Panc1 (cell line): ENCODE data around the gene SLX4IP. TPM values are rescaled to one million over a fixed set of nuclear protein-coding genes. Genes with fewer than 3 reads are reported as not detected.
A peak's percentile ranks its signal among the peaks of the same experiment; 100 is the strongest.

Experiments
- ATAC-seq: fragments of 200-7000 bp; cut with Tn5 transposase; 2 replicates; pipeline ENCODE4 v1.9.1; 2020; ENCODE audit warnings: mild to moderate bottlenecking, moderate library complexity
- BruUV-seq: library from RNA; stranded (reverse); fragments of 400-500 nt; replicated peaks from 2 replicates; lab custom pipeline; 2021; lab: Mats Ljungman, UMichigan
- CTCF ChIA-PET: fragments of 300-600 bp; sonication (Branson Sonifier 250); formaldehyde crosslinking; loops from one replicate; lab custom pipeline; 2022; ENCODE audit warnings: antibody characterized with exemption; lab: Charles Lee
- POLR2A ChIA-PET: fragments of 300-600 bp; sonication (Branson Sonifier 250); formaldehyde crosslinking; loops from one replicate; lab custom pipeline; 2022; ENCODE audit warnings: antibody characterized with exemption; lab: Charles Lee
- DNase-seq: peaks from one replicate; pipeline ENCODE4 v3.0.0-alpha.2; 2010; ENCODE audit warnings: low read depth, low spot score
- H3K27ac ChIP-seq: 2 replicates; pipeline ENCODE4 v1.5.1; 2011; ENCODE audit warnings: mild to moderate bottlenecking, low read length, inconsistent platforms
- H3K27me3 ChIP-seq: fragments of 200-500 bp; sonication (Bioruptor generic); 2 replicates; pipeline ENCODE4 v1.6.0; 2014; ENCODE audit warnings: low read length, inconsistent platforms; ENCODE audit not compliant: control insufficient read depth, insufficient read depth
- H3K36me3 ChIP-seq: fragments of 200-500 bp; sonication (Bioruptor generic); 2 replicates; pipeline ENCODE4 v1.5.1; 2014; ENCODE audit warnings: inconsistent platforms, mild to moderate bottlenecking, low read length, moderate library complexity; ENCODE audit not compliant: control insufficient read depth, insufficient read depth
- H3K4me1 ChIP-seq: 2 replicates; pipeline ENCODE4 v1.5.1; 2011; ENCODE audit warnings: inconsistent platforms, mild to moderate bottlenecking, low read length, moderate library complexity; ENCODE audit not compliant: control insufficient read depth, insufficient read depth
- H3K4me3 ChIP-seq, 2 experiments: 2 replicates each; pipeline ENCODE4 v1.5.1; 2011 to 2012; ENCODE audit warnings: low read depth in 2 of 2, low read length in 2 of 2, mild to moderate bottlenecking in 2 of 2, inconsistent platforms in 1 of 2, moderate library complexity in 1 of 2
- H3K9me3 ChIP-seq: fragments of 200-500 bp; sonication (Bioruptor generic); 2 replicates; pipeline ENCODE4 v1.5.1; 2014; ENCODE audit warnings: low read depth, mild to moderate bottlenecking, inconsistent platforms, low read length, moderate library complexity; ENCODE audit not compliant: control insufficient read depth, insufficient read depth
- POLR2AphosphoS5 ChIP-seq: IDR thresholded peaks from 2 replicates; pipeline ENCODE4 v1.6.1; 2012; ENCODE audit warnings: mild to moderate bottlenecking, low read depth, low read length, moderate library complexity
- SIN3A ChIP-seq: IDR thresholded peaks from 2 replicates; pipeline ENCODE4 v1.6.1; 2012; ENCODE audit warnings: low read depth, mild to moderate bottlenecking, low read length, moderate library complexity, borderline replicate concordance; ENCODE audit not compliant: insufficient read depth
- TCF7L2 ChIP-seq: IDR thresholded peaks from 2 replicates; pipeline ENCODE4 v1.6.1; 2011; ENCODE audit warnings: mild to moderate bottlenecking, low read depth, low read length, inconsistent platforms
- in situ Hi-C: cut with HindIII; loops from 2 replicates; pipeline ENCODE4 v1.10.0; 2016; ENCODE audit warnings: low sequenced_read_pairs, low pct_unique_long_range_greater_than_20kb
- intact Hi-C: fragments of 100-400 bp; cut with micrococcal nuclease; formaldehyde crosslinking; loops from one replicate; pipeline ENCODE4 v1.10.0; 2022; ENCODE audit not compliant: unreplicated experiment
- total RNA-seq: library from RNA; stranded (reverse); gene quantifications from one replicate; pipeline ENCODE4 v1.2.1, GENCODE V29; 2021; ENCODE audit not compliant: unreplicated experiment
- TF ChIP-seq, protein P1 (sequence below), 2 experiments: IDR thresholded peaks; 2 replicates each; pipeline ENCODE4 v1.6.1; 2011 to 2012; ENCODE audit warnings: low read depth in 2 of 2, control low read depth in 1 of 2, low read length in 1 of 2, mild to moderate bottlenecking in 1 of 2, moderate library complexity in 1 of 2; ENCODE audit not compliant: insufficient read depth in 1 of 2
- TF ChIP-seq, protein P2 (sequence below): fragments of 450-650 bp; IDR thresholded peaks from 2 replicates; pipeline ENCODE4 v1.5.1; 2017; ENCODE audit warnings: mild to moderate bottlenecking

The SLX4IP gene
- total RNA-seq, 1 experiment from 2014 or later, result 5.4 TPM

- Histone ChIP-seq H3K9me3 (no peaks in the 10 kb centered on the region), H3K36me3 (peaks cover 4% of the 10 kb centered on the region; the same call in 1 of the 2 replicates), H3K4me3 (peak within 1 kb of the TSS; percentile 82 to 90), H3K4me1 (peaks cover 13% of the 10 kb centered on the region), H3K27ac (peak within 1 kb of the TSS; percentile 82), H3K27me3 (no peaks in the 10 kb centered on the region)
- peak; percentile 85 for ATAC-seq
- CTCF ChIA-PET, result interaction anchor here (0.6 to 1.1 kb wide), 9 partner anchors 14 to 1057 kb away, joined by 3 to 7 read pairs (median 4); no protein-coding TSS in a partner anchor
- POLR2A ChIA-PET, result interaction anchor here (0.6 to 0.7 kb wide), 3 partner anchors 119 to 201 kb away, joined by 3 to 8 read pairs (median 4); no protein-coding TSS in a partner anchor
- TF ChIP-seq POLR2AphosphoS5, result no peak; the same call in 1 of the 2 replicates
- no peak for TF ChIP-seq TCF7L2
- TF ChIP-seq, protein P1, sequence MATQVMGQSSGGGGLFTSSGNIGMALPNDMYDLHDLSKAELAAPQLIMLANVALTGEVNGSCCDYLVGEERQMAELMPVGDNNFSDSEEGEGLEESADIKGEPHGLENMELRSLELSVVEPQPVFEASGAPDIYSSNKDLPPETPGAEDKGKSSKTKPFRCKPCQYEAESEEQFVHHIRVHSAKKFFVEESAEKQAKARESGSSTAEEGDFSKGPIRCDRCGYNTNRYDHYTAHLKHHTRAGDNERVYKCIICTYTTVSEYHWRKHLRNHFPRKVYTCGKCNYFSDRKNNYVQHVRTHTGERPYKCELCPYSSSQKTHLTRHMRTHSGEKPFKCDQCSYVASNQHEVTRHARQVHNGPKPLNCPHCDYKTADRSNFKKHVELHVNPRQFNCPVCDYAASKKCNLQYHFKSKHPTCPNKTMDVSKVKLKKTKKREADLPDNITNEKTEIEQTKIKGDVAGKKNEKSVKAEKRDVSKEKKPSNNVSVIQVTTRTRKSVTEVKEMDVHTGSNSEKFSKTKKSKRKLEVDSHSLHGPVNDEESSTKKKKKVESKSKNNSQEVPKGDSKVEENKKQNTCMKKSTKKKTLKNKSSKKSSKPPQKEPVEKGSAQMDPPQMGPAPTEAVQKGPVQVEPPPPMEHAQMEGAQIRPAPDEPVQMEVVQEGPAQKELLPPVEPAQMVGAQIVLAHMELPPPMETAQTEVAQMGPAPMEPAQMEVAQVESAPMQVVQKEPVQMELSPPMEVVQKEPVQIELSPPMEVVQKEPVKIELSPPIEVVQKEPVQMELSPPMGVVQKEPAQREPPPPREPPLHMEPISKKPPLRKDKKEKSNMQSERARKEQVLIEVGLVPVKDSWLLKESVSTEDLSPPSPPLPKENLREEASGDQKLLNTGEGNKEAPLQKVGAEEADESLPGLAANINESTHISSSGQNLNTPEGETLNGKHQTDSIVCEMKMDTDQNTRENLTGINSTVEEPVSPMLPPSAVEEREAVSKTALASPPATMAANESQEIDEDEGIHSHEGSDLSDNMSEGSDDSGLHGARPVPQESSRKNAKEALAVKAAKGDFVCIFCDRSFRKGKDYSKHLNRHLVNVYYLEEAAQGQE (IDR thresholded peaks at IDR 0.05; ENCODE audit: insufficient read depth in 1 of 2, low read depth in 2 of 2, low read length in 1 of 2), result no peak
- TF ChIP-seq SIN3A, result 0 out of 2 replicates have a peak, but pooled peaks have one; percentile 49
- TF ChIP-seq, protein P2, sequence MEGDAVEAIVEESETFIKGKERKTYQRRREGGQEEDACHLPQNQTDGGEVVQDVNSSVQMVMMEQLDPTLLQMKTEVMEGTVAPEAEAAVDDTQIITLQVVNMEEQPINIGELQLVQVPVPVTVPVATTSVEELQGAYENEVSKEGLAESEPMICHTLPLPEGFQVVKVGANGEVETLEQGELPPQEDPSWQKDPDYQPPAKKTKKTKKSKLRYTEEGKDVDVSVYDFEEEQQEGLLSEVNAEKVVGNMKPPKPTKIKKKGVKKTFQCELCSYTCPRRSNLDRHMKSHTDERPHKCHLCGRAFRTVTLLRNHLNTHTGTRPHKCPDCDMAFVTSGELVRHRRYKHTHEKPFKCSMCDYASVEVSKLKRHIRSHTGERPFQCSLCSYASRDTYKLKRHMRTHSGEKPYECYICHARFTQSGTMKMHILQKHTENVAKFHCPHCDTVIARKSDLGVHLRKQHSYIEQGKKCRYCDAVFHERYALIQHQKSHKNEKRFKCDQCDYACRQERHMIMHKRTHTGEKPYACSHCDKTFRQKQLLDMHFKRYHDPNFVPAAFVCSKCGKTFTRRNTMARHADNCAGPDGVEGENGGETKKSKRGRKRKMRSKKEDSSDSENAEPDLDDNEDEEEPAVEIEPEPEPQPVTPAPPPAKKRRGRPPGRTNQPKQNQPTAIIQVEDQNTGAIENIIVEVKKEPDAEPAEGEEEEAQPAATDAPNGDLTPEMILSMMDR, result no peak
- DNase-seq, result peak; percentile 81
- in situ Hi-C loops (no loop called here), intact Hi-C loops (loop anchor here (2.0 to 10.0 kb wide), 4 partner anchors 119 to 868 kb away; no protein-coding TSS in a partner anchor)
- no TSS peak for BruUV-seq
Measured at GRCh38 chr20:10673842-10674683, 239.0 kb downstream of the SLX4IP start, which contains the start of gene JAG1. JAG1 (minus strand) TSS chr20:10673999; CDS start chr20:10673530, 469 bp downstream.

DNA sequence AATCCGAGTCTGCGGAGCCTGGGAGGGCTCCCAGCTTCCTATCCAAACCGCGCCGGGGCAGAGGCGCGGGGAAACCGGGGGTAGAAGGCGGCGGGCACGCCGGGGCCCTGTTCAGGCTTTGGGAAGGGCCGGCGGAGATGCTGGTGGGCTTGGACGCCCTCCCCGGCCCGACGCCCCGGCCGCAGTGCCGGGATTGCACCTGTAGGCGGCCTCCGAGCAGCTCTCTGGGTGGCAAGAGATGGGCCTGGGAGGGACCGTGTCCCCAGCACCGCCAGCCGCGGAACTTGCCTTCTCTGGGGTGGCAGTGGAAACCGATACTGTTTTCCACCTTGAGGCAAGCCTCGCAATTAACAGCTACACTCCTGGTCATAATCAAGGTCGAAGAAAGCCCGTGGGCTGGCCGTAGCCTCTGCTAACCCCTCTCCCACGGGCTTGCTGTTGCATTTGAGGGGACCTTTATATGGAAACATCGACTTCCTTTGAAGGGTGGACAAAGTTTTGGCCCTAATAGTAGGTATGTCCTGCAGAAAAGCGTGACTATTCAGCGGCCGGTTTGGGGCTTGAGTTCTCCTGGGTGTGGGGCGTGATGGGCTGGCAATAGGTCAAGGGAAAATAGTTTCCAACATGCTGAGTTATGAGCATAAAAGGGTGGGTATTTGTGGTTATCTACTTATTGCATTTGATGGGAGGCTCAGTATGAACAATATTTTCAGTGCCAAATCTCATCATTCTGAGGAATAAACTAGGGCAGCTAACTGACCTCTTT is 239.8 kb downstream of the SLX4IP start:
- Histone ChIP-seq H3K27ac (peak overlapping the region; percentile 72), H3K27me3 (no peaks in the 10 kb centered on the region), H3K36me3 (peaks cover 4% of the 10 kb centered on the region; the same call in 1 of the 2 replicates), H3K9me3 (no peaks in the 10 kb centered on the region), H3K4me1 (peaks cover 11% of the 10 kb centered on the region), H3K4me3 (peak overlapping the region; percentile 82 to 90)
- no peak for TF ChIP-seq TCF7L2
- TF ChIP-seq, protein P1 (IDR thresholded peaks at IDR 0.05; ENCODE audit: insufficient read depth in 1 of 2, low read depth in 2 of 2, low read length in 1 of 2), result no peak
- TF ChIP-seq SIN3A, result no peak
- TF ChIP-seq, protein P2, result peak; percentile 93
- POLR2A ChIA-PET, result interaction anchor here (0.5 to 0.7 kb wide), 3 partner anchors 160 to 726 kb away, joined by 4 to 8 read pairs (median 4); no protein-coding TSS in a partner anchor
- intact Hi-C loops, result loop anchor here (2.0 to 10.0 kb wide), 3 partner anchors 120 to 867 kb away; no protein-coding TSS in a partner anchor
- DNase-seq (no peak), ATAC-seq (peak; percentile 68)
- CTCF ChIA-PET, result interaction anchor here (0.6 to 1.1 kb wide), 7 partner anchors 13 to 1058 kb away, joined by 3 to 7 read pairs (median 4); no protein-coding TSS in a partner anchor
- in situ Hi-C loops, result no loop called here
- no TSS peak for BruUV-seq
